ENCODE results near the gene OSBPL2. TPM values are rescaled to one million over a fixed set of nuclear protein-coding genes. Genes with fewer than 3 reads are reported as not detected.

Gene OSBPL2
- total RNA-seq, 1 donor, result 36.7 TPM

GRCh38 chr20:62235777-62236157, 2.6 kb upstream of the OSBPL2 start:
- TF ChIP-seq CTCF (IDR thresholded peaks at IDR 0.05; ENCODE audit: insufficient read depth, low read depth, low read length), result no peak
- H3K4me3 ChIP-seq (ENCODE audit: low read depth, low read length), result no peak overlapping the region
- DNase-seq (ENCODE audit: low read depth), result no peak

GRCh38 chr20:62236200-62236599, 2.1 kb upstream of the OSBPL2 start:
- no peak overlapping the region for H3K4me3 ChIP-seq (ENCODE audit: low read depth, low read length)
- no peak for DNase-seq (ENCODE audit: low read depth)
- no peak for TF ChIP-seq CTCF (IDR thresholded peaks at IDR 0.05; ENCODE audit: insufficient read depth, low read depth, low read length)

GRCh38 chr20:62236766-62237513, 1.4 kb upstream of the OSBPL2 start:
- DNase-seq (ENCODE audit: low read depth), result no peak
- no peak for TF ChIP-seq CTCF (IDR thresholded peaks at IDR 0.05; ENCODE audit: insufficient read depth, low read depth, low read length)
- H3K4me3 ChIP-seq (ENCODE audit: low read depth, low read length), result no peak overlapping the region

GRCh38 chr20:62237514-62237800, 864 bp upstream of the OSBPL2 start:
- DNase-seq (ENCODE audit: low read depth), result no peak
- no peak overlapping the region for H3K4me3 ChIP-seq (ENCODE audit: low read depth, low read length)
- TF ChIP-seq CTCF (IDR thresholded peaks at IDR 0.05; ENCODE audit: insufficient read depth, low read depth, low read length), result no peak

GRCh38 chr20:62238569-62239277, 402 bp downstream of the OSBPL2 start:
- peak overlapping the region; percentile 84 for H3K4me3 ChIP-seq (ENCODE audit: low read depth, low read length)
- no peak for DNase-seq (ENCODE audit: low read depth)
- TF ChIP-seq CTCF (IDR thresholded peaks at IDR 0.05; ENCODE audit: insufficient read depth, low read depth, low read length), result no peak

GRCh38 chr20:62239278-62239879, 1.1 kb downstream of the OSBPL2 start:
- peak overlapping the region; percentile 84 for H3K4me3 ChIP-seq (ENCODE audit: low read depth, low read length)
- TF ChIP-seq CTCF (IDR thresholded peaks at IDR 0.05; ENCODE audit: insufficient read depth, low read depth, low read length), result no peak
- DNase-seq (ENCODE audit: low read depth), result peak; percentile 30
